ENCODE data around the gene PRSS2. TPM values are rescaled to one million over a fixed set of nuclear protein-coding genes. Genes with fewer than 3 reads are reported as not detected.

The PRSS2 gene
- total and polyA plus RNA-seq, 3 donors from 2014 or later = not detected

GRCh38 chr7:142804728-142805207 lies 34.0 kb downstream of the PRSS2 start:
- intact Hi-C loops (cut with DNase I; ENCODE audit: low total_unique reads) = no loop called here
- no peak for TF ChIP-seq POLR2A (IDR thresholded peaks at IDR 0.05)
- H3K36me3 ChIP-seq (ENCODE audit: low read depth, missing control alignments) = no peaks in the 10 kb centered on the region

GRCh38 chr7:142805350-142806021 lies 34.7 kb downstream of the PRSS2 start:
- DNase-seq = no peak
- intact Hi-C loops (cut with DNase I; ENCODE audit: low total_unique reads) = no loop called here
- H3K4me1 ChIP-seq = no peaks in the 10 kb centered on the region

More at GRCh38 chr7:142804728-142805207, 34.0 kb downstream of the PRSS2 start:
- Histone ChIP-seq H3K4me1 (no peaks in the 10 kb centered on the region), H3K27me3 (no peaks in the 10 kb centered on the region), H3K4me3 (no peak overlapping the region), H3K27ac (no peak overlapping the region), H3K9me3 (no peaks in the 10 kb centered on the region)
- WGBS, 2 donors = 67 to 75% methylated on average over 4 of the region's 4 CpGs
- no peak for DNase-seq

GRCh38 chr7:142806022-142806356 lies 35.2 kb downstream of the PRSS2 start:
- no peak overlapping the region for H3K4me3 ChIP-seq
- no peak overlapping the region for H3K27ac ChIP-seq
- no peak for DNase-seq
- H3K36me3 ChIP-seq (ENCODE audit: low read depth, missing control alignments) = no peaks in the 10 kb centered on the region
- H3K4me1 ChIP-seq = no peaks in the 10 kb centered on the region
- 61 to 71% methylated on average over 2 of the region's 2 CpGs for WGBS, 2 donors
- no peaks in the 10 kb centered on the region for H3K27me3 ChIP-seq
- intact Hi-C loops (cut with DNase I; ENCODE audit: low total_unique reads) = no loop called here
- no peaks in the 10 kb centered on the region for H3K9me3 ChIP-seq
- no peak for TF ChIP-seq POLR2A (IDR thresholded peaks at IDR 0.05)
- no peak for TF ChIP-seq CTCF (IDR thresholded peaks at IDR 0.05)

More at GRCh38 chr7:142805350-142806021, 34.7 kb downstream of the PRSS2 start:
- TF ChIP-seq CTCF (IDR thresholded peaks at IDR 0.05) (no peak), POLR2A (IDR thresholded peaks at IDR 0.05) (no peak)
- no peaks in the 10 kb centered on the region for H3K36me3 ChIP-seq (ENCODE audit: low read depth, missing control alignments)
- no peaks in the 10 kb centered on the region for H3K27me3 ChIP-seq
- no peak overlapping the region for H3K27ac ChIP-seq
- H3K4me3 ChIP-seq = no peak overlapping the region
- 93 to 94% methylated on average over 3 of the region's 3 CpGs for WGBS, 2 donors
- no peaks in the 10 kb centered on the region for H3K9me3 ChIP-seq

GRCh38 chr7:142806957-142807356 lies 36.2 kb downstream of the PRSS2 start:
- no peaks in the 10 kb centered on the region for H3K36me3 ChIP-seq (ENCODE audit: low read depth, missing control alignments)
- H3K9me3 ChIP-seq = no peaks in the 10 kb centered on the region
- H3K4me1 ChIP-seq = no peaks in the 10 kb centered on the region
- TF ChIP-seq POLR2A (IDR thresholded peaks at IDR 0.05) (no peak), CTCF (IDR thresholded peaks at IDR 0.05) (no peak)
- 81 to 100% methylated on average over 1 of the region's 1 CpG for WGBS, 2 donors
- H3K4me3 ChIP-seq = no peak overlapping the region
- H3K27ac ChIP-seq = no peak overlapping the region
- DNase-seq = no peak
- H3K27me3 ChIP-seq = no peaks in the 10 kb centered on the region
- intact Hi-C loops (cut with DNase I; ENCODE audit: low total_unique reads) = no loop called here

- WGBS, 2 donors = 74 to 80% methylated on average over 3 of the region's 3 CpGs
- intact Hi-C loops (cut with DNase I; ENCODE audit: low total_unique reads) = no loop called here
- H3K27me3 ChIP-seq = no peaks in the 10 kb centered on the region
- no peak for TF ChIP-seq POLR2A (IDR thresholded peaks at IDR 0.05)
- no peak for TF ChIP-seq CTCF (IDR thresholded peaks at IDR 0.05)
- no peaks in the 10 kb centered on the region for H3K9me3 ChIP-seq
- H3K27ac ChIP-seq = no peak overlapping the region
- no peak overlapping the region for H3K4me3 ChIP-seq
- DNase-seq = no peak
- no peaks in the 10 kb centered on the region for H3K4me1 ChIP-seq
- H3K36me3 ChIP-seq (ENCODE audit: low read depth, missing control alignments) = no peaks in the 10 kb centered on the region
Measured at GRCh38 chr7:142807855-142808460, 37.2 kb downstream of the PRSS2 start.

All from testis (tissue), 3 donors.